Measurements from ENCODE around the gene PHEX. TPM values are rescaled to one million over a fixed set of nuclear protein-coding genes. Genes with fewer than 3 reads are reported as not detected.
A peak's percentile ranks its signal among the peaks of the same experiment; 100 is the strongest.

Gene PHEX
- total RNA-seq, 1 experiment from 2014 or later: 0.89 TPM

GRCh38 chrX:22141047-22141730 lies 109.1 kb downstream of the PHEX start:
- intact Hi-C loops (cut with micrococcal nuclease): no loop called here
- CTCF ChIA-PET: interaction anchor here (0.7 to 2.0 kb wide), 4 partner anchors 8 to 156 kb away, joined by 4 to 6 read pairs (median 4); no protein-coding TSS in a partner anchor
- Mint-ChIP-seq H3K27ac (ENCODE audit: low read depth, unreplicated experiment) (no peak overlapping the region), H3K9me3 (ENCODE audit: unreplicated experiment) (no peaks in the 10 kb centered on the region), H3K4me1 (ENCODE audit: insufficient read depth, unreplicated experiment) (peaks cover 8% of the 10 kb centered on the region), H3K36me3 (ENCODE audit: insufficient read depth, unreplicated experiment) (no peaks in the 10 kb centered on the region), H3K4me3 (ENCODE audit: unreplicated experiment) (no peak overlapping the region), H3K27me3 (ENCODE audit: insufficient read depth, unreplicated experiment) (peaks cover 20% of the 10 kb centered on the region)
- no peak for TF ChIP-seq CTCF (IDR thresholded peaks at IDR 0.05; ENCODE audit: unreplicated experiment)
- BruUV-seq (replicated peaks): no TSS peak
- peak; percentile 28 for DNase-seq (ENCODE audit: unreplicated experiment)
- POLR2A ChIA-PET: interaction anchor here (0.6 kb wide), 1 partner anchor 199 kb away, joined by 3 read pairs; no protein-coding TSS in a partner anchor

DNA sequence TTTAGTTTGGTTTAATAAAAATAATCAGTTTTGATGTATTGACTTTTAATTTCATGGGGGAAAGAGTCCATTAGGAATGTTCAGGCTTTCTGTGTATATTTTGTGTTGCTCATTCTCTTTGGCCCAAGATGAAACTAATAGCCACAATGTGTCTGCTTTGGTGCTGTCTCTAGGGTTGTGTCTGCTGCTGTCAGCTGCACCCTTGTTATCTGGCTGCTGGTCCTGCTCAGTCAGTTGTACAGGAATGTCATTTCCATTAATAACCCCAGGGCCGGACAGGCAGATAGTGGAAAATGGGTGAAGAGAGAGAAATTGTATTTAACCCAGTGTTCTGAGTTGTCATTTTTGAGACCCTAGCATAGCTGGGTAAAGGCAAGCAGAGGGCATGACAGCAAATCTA lies 115.1 kb downstream of the PHEX start:
- no peak for TF ChIP-seq CTCF (IDR thresholded peaks at IDR 0.05; ENCODE audit: unreplicated experiment)
- Mint-ChIP-seq H3K9me3 (ENCODE audit: unreplicated experiment) (peaks cover 8% of the 10 kb centered on the region), H3K4me3 (ENCODE audit: unreplicated experiment) (no peak overlapping the region), H3K36me3 (ENCODE audit: insufficient read depth, unreplicated experiment) (no peaks in the 10 kb centered on the region), H3K27ac (ENCODE audit: low read depth, unreplicated experiment) (no peak overlapping the region), H3K27me3 (ENCODE audit: insufficient read depth, unreplicated experiment) (peaks cover 61% of the 10 kb centered on the region), H3K4me1 (ENCODE audit: insufficient read depth, unreplicated experiment) (no peaks in the 10 kb centered on the region)
- intact Hi-C loops (cut with micrococcal nuclease): no loop called here
- BruUV-seq (replicated peaks): no TSS peak
- POLR2A ChIA-PET: no interaction called here
- no peak for DNase-seq (ENCODE audit: unreplicated experiment)
- CTCF ChIA-PET: interaction anchor here (3.6 kb wide), 1 partner anchor 11 kb away, joined by 18 read pairs; no protein-coding TSS in a partner anchor

GRCh38 chrX:22147942-22148341 lies 115.8 kb downstream of the PHEX start:
- no TSS peak for BruUV-seq (replicated peaks)
- ChIA-PET POLR2A (no interaction called here), CTCF (interaction anchor here (3.6 kb wide), 1 partner anchor 12 kb away, joined by 18 read pairs; no protein-coding TSS in a partner anchor)
- no peaks in the 10 kb centered on the region for H3K36me3 Mint-ChIP-seq (ENCODE audit: insufficient read depth, unreplicated experiment)
- H3K27ac Mint-ChIP-seq (ENCODE audit: low read depth, unreplicated experiment): no peak overlapping the region
- no peak for DNase-seq (ENCODE audit: unreplicated experiment)
- no peak overlapping the region for H3K4me3 Mint-ChIP-seq (ENCODE audit: unreplicated experiment)
- intact Hi-C loops (cut with micrococcal nuclease): no loop called here
- H3K4me1 Mint-ChIP-seq (ENCODE audit: insufficient read depth, unreplicated experiment): no peaks in the 10 kb centered on the region
- H3K27me3 Mint-ChIP-seq (ENCODE audit: insufficient read depth, unreplicated experiment): peaks cover 61% of the 10 kb centered on the region
- H3K9me3 Mint-ChIP-seq (ENCODE audit: unreplicated experiment): peaks cover 8% of the 10 kb centered on the region
- no peak for TF ChIP-seq CTCF (IDR thresholded peaks at IDR 0.05; ENCODE audit: unreplicated experiment)

DNA sequence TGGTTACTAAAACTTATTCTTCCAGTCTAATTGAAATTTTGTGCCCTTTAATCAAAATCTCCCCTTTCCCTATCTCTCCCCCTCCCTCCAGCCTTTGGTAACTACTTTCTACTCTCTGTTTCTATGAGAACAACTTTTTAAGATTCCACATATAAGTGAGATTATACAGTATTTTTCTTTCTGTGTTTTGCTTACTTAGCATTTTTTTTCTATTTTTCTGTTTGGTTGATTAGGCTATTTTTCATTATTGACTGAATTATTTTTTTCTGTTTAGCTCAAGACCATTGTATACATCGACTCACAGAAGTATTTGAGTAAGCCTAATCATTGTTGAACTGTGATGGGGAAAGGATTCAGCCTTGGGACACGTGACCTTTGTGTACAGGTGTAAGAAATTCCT lies 116.4 kb downstream of the PHEX start:
- no TSS peak for BruUV-seq (replicated peaks)
- intact Hi-C loops (cut with micrococcal nuclease): no loop called here
- no peak for DNase-seq (ENCODE audit: unreplicated experiment)
- peaks cover 55% of the 10 kb centered on the region for H3K27me3 Mint-ChIP-seq (ENCODE audit: insufficient read depth, unreplicated experiment)
- no peaks in the 10 kb centered on the region for H3K4me1 Mint-ChIP-seq (ENCODE audit: insufficient read depth, unreplicated experiment)
- TF ChIP-seq CTCF (IDR thresholded peaks at IDR 0.05; ENCODE audit: unreplicated experiment): no peak
- no peak overlapping the region for H3K27ac Mint-ChIP-seq (ENCODE audit: low read depth, unreplicated experiment)
- no peaks in the 10 kb centered on the region for H3K36me3 Mint-ChIP-seq (ENCODE audit: insufficient read depth, unreplicated experiment)
- no peak overlapping the region for H3K4me3 Mint-ChIP-seq (ENCODE audit: unreplicated experiment)
- CTCF ChIA-PET: interaction anchor here (0.5 to 3.6 kb wide), 4 partner anchors 12 to 1756 kb away, joined by 3 to 18 read pairs (median 4); no protein-coding TSS in a partner anchor
- H3K9me3 Mint-ChIP-seq (ENCODE audit: unreplicated experiment): peaks cover 8% of the 10 kb centered on the region
- POLR2A ChIA-PET: interaction anchor here (0.7 kb wide), 1 partner anchor 14 kb away, joined by 3 read pairs; no protein-coding TSS in a partner anchor
